Endothelial cell of umbilical vein (primary cell): ENCODE data around the gene SAMD4A. TPM values are rescaled to one million over a fixed set of nuclear protein-coding genes. Genes with fewer than 3 reads are reported as not detected.
A peak's percentile ranks its signal among the peaks of the same experiment; 100 is the strongest.

Experiments used
- BruUV-seq: library from RNA; stranded (reverse); fragments of 400-500 nt; replicated peaks from 2 replicates; lab custom pipeline; 2021; lab: Mats Ljungman, UMichigan
- CTCF ChIA-PET: fragments of 300-600, 350-600 bp; sonication (Branson Sonifier 250); formaldehyde crosslinking; loops from one replicate; lab custom pipeline; 2021; ENCODE audit warnings: antibody characterized with exemption, inconsistent platforms; lab: Charles Lee
- POLR2A ChIA-PET: fragments of 300-600, 350-600 bp; sonication (Branson Sonifier 250); formaldehyde crosslinking; loops from one replicate; lab custom pipeline; 2021; ENCODE audit warnings: antibody characterized with exemption, inconsistent platforms; lab: Charles Lee
- DNase-seq: peaks from one replicate; pipeline ENCODE4 v3.0.0-alpha.2; 2011; ENCODE audit warnings: low read depth, low spot score
- FAIRE-seq: peaks from 2 replicates; lab custom pipeline; 2011; peaks lifted over from hg19 to GRCh38; lab: Jason Lieb, UNC
- H2AFZ ChIP-seq: 2 replicates; pipeline ENCODE4 v1.6.0; 2012; ENCODE audit warnings: low read depth, low read length, control low read depth, inconsistent platforms
- H3K27ac ChIP-seq: 2 replicates; pipeline ENCODE4 v1.5.1; 2011; ENCODE audit warnings: low read depth, mild to moderate bottlenecking, control low read depth, low read length, moderate library complexity; ENCODE audit not compliant: insufficient read depth
- H3K27me3 ChIP-seq, 2 experiments: 2 replicates each; pipeline versions ENCODE4 v1.6.0 to v1.6.1; 2011; ENCODE audit warnings: low read length in 2 of 2, mixed read lengths in 1 of 2; ENCODE audit not compliant: control insufficient read depth in 2 of 2, insufficient read depth in 2 of 2
- H3K36me3 ChIP-seq, 2 experiments: 2 replicates in 1 of 2; 3 replicates in 1 of 2; pipeline ENCODE4 v1.5.1; 2011; ENCODE audit warnings: low read length in 2 of 2, mild to moderate bottlenecking in 1 of 2, moderate library complexity in 1 of 2; ENCODE audit not compliant: control insufficient read depth in 2 of 2, insufficient read depth in 2 of 2; ENCODE audit errors: extremely low read depth in 1 of 2
- H3K4me1 ChIP-seq: 3 replicates; pipeline ENCODE4 v1.5.1; 2011; ENCODE audit warnings: mild to moderate bottlenecking, low read length; ENCODE audit not compliant: control insufficient read depth, insufficient read depth; ENCODE audit errors: extremely low read depth
- H3K4me2 ChIP-seq: 2 replicates; pipeline ENCODE4 v1.6.1; 2011; ENCODE audit warnings: low read length, control low read depth, mixed read lengths; ENCODE audit not compliant: insufficient read depth
- H3K4me3 ChIP-seq, 3 experiments: fragments of 200-600 bp in 1 of 3; sonication (generic), shearing (Covaris generic) in 1 of 3; replicated peaks in 1 of 3; 2 replicates each; pipeline ENCODE4 v1.5.1; 2011 to 2016; ENCODE audit warnings: control low read depth in 3 of 3, low read length in 3 of 3, mild to moderate bottlenecking in 2 of 3, inconsistent platforms in 1 of 3, low read depth in 1 of 3, moderate library complexity in 1 of 3; ENCODE audit not compliant: insufficient read depth in 1 of 3
- H3K79me2 ChIP-seq: 2 replicates; pipeline ENCODE4 v1.6.0; 2012; ENCODE audit warnings: low read length, inconsistent platforms; ENCODE audit not compliant: control insufficient read depth, insufficient read depth
- H3K9ac ChIP-seq: replicated peaks from 2 replicates; pipeline ENCODE3; 2011; ENCODE audit warnings: low read length, control low read depth; ENCODE audit not compliant: insufficient read depth; ENCODE audit errors: extremely low read depth
- H3K9me1 ChIP-seq: replicated peaks from 3 replicates; pipeline ENCODE4 v1.6.0; 2011; ENCODE audit warnings: mild to moderate bottlenecking, low read length; ENCODE audit not compliant: control insufficient read depth, insufficient read depth; ENCODE audit errors: extremely low read depth
- H3K9me3 ChIP-seq: replicated peaks from 2 replicates; pipeline ENCODE4 v1.5.1; 2012; ENCODE audit warnings: low read length, inconsistent platforms; ENCODE audit not compliant: control insufficient read depth, insufficient read depth
- H4K20me1 ChIP-seq: replicated peaks from 2 replicates; pipeline ENCODE3; 2011; ENCODE audit warnings: mild to moderate bottlenecking, low read length; ENCODE audit not compliant: control insufficient read depth, insufficient read depth; ENCODE audit errors: extremely low read depth
- CTCF ChIP-seq, 2 donors: IDR thresholded peaks; 1 replicate in 1 of 2; 2 replicates in 1 of 2; pipeline ENCODE4 v1.5.1; 2011; ENCODE audit warnings: low read length in 2 of 2, mild to moderate bottlenecking in 2 of 2, moderate library complexity in 2 of 2, control low read depth in 1 of 2, inconsistent platforms in 1 of 2, low read depth in 1 of 2; ENCODE audit not compliant: insufficient read depth in 1 of 2; ENCODE audit errors: extremely low read depth in 1 of 2
- GATA2 ChIP-seq: IDR thresholded peaks from 2 replicates; pipeline ENCODE4 v1.7.0; 2011; ENCODE audit warnings: low read depth, mild to moderate bottlenecking, moderate library complexity, mixed read lengths, low read length; ENCODE audit not compliant: insufficient read length, insufficient read depth
- MAX ChIP-seq: IDR thresholded peaks from 2 replicates; pipeline ENCODE4 v1.6.1; 2011; ENCODE audit not compliant: insufficient read depth, insufficient read length
- MYC ChIP-seq: IDR thresholded peaks from one replicate; pipeline ENCODE4 v1.6.1; 2011; ENCODE audit warnings: mild to moderate bottlenecking, low read depth, low read length
- POLR2A ChIP-seq: IDR thresholded peaks from 2 replicates; pipeline ENCODE4 v1.6.1; 2012; ENCODE audit warnings: low read depth, mild to moderate bottlenecking, control low read depth, low read length
- dilution Hi-C: fragments of 300-500 bp; cut with MboI; formaldehyde crosslinking; loops from one replicate; pipeline ENCODE4 v1.15.0; 2019; ENCODE audit warnings: low sequenced_read_pairs; ENCODE audit not compliant: extremely low pct_ligation_motif_present
- intact Hi-C: fragments of 100-400 bp; cut with micrococcal nuclease; formaldehyde crosslinking; loops from one replicate; pipeline ENCODE4 v1.10.0; 2022
- polyA plus RNA-seq, 4 experiments: library from polyadenylated mRNA; depleted of rRNA in 3 of 4; stranded (reverse) in 3 of 4; unstranded in 1 of 4; fragments of >200 nt; gene quantifications; 2 replicates each; pipeline versions ENCODE4 v1.2.1 to v1.2.3, GENCODE V29; 2011 to 2012; ENCODE audit warnings: missing spikeins in 1 of 4
- total RNA-seq: library from RNA; stranded (reverse); gene quantifications from 2 replicates; pipeline ENCODE4 v1.2.3, GENCODE V29; 2021

The SAMD4A gene
- total and polyA plus RNA-seq, 2 donors (not counting 3 experiments of a cell fraction or from before 2014, with no cell fraction given), result 37.7 to 95.3 TPM

- H3K9me1 ChIP-seq, result no peaks in the 10 kb centered on the region
- no peaks in the 10 kb centered on the region for H3K36me3 ChIP-seq
- no peaks in the 10 kb centered on the region for H4K20me1 ChIP-seq
- peaks cover 11 to 13% of the 10 kb centered on the region in 2 experiments for H3K27me3 ChIP-seq
- no peaks in the 10 kb centered on the region for H3K4me1 ChIP-seq
- no peak overlapping the region for H3K27ac ChIP-seq
- dilution Hi-C loops (no loop called here), intact Hi-C loops (no loop called here)
- no peaks in the 10 kb centered on the region for H3K79me2 ChIP-seq
- H3K9me3 ChIP-seq, result no peaks in the 10 kb centered on the region
- ChIA-PET POLR2A (no interaction called here), CTCF (interaction anchor here (0.9 to 2.6 kb wide), 4 partner anchors 10 to 17 kb away, joined by 3 to 7 read pairs (median 5); no protein-coding TSS in a partner anchor)
- BruUV-seq, result no TSS peak
- TF ChIP-seq MAX (no peak), MYC (no peak)
- no peak overlapping the region for H3K4me2 ChIP-seq
- no peak for FAIRE-seq
- no peak overlapping the region for H3K9ac ChIP-seq
- H3K4me3 ChIP-seq, result no peak overlapping the region
- no peak overlapping the region for H2AFZ ChIP-seq
- no peak for DNase-seq
Observed at GRCh38 chr14:54830650-54831049, 263.7 kb downstream of the SAMD4A start.

- dilution Hi-C loops (no loop called here), intact Hi-C loops (no loop called here)
- no peaks in the 10 kb centered on the region for H4K20me1 ChIP-seq
- H3K9me3 ChIP-seq, result no peaks in the 10 kb centered on the region
- DNase-seq (no peak), FAIRE-seq (peak; percentile 26)
- no peak for TF ChIP-seq GATA2
- no peak for TF ChIP-seq CTCF (IDR thresholded peaks at IDR 0.05; ENCODE audit: extremely low read depth in 1 of 2, insufficient read depth in 1 of 2, low read depth in 1 of 2, low read length in 2 of 2)
- TF ChIP-seq POLR2A, result no peak
- no peaks in the 10 kb centered on the region for H3K79me2 ChIP-seq
- H3K4me3 ChIP-seq, result no peak overlapping the region
- no peak overlapping the region for H3K9ac ChIP-seq
- POLR2A ChIA-PET, result no interaction called here
- no peak overlapping the region for H3K4me2 ChIP-seq
- CTCF ChIA-PET, result interaction anchor here (1.0 kb wide), 1 partner anchor 28 kb away, joined by 3 read pairs; no protein-coding TSS in a partner anchor
- H3K9me1 ChIP-seq, result no peaks in the 10 kb centered on the region
- H2AFZ ChIP-seq, result no peak overlapping the region
- H3K27ac ChIP-seq, result no peak overlapping the region
- H3K27me3 ChIP-seq, result peaks cover 3 to 8% of the 10 kb centered on the region in 2 experiments
- H3K36me3 ChIP-seq, result no peaks in the 10 kb centered on the region
- no peaks in the 10 kb centered on the region for H3K4me1 ChIP-seq
- no TSS peak for BruUV-seq
Observed at GRCh38 chr14:54834081-54834480, 267.2 kb downstream of the SAMD4A start.
